GM20431 (cell line): ENCODE data around the gene IL17RC.
"Not testable (repeated sequence)": the region's sequence is repeated elsewhere in the genome, so short reads cannot be mapped to it uniquely, and the experiment has no call there.

ENCODE experiments used
- in situ Hi-C: fragments of 300-500 bp; cut with MseI, MboI; formaldehyde crosslinking; loops from one replicate; pipeline ENCODE4 v1.15.0; 2020; ENCODE audit warnings: low sequenced_read_pairs; ENCODE audit not compliant: unreplicated experiment

IL17RC gene

GRCh38 chr3:9891072-9891622 is 25.8 kb upstream of the IL17RC start:
- in situ Hi-C loops = no loop called here

- in situ Hi-C loops = no loop called here
Observed at GRCh38 chr3:9893739-9894138, 23.2 kb upstream of the IL17RC start.

- in situ Hi-C loops = not testable (repeated sequence)
Observed at GRCh38 chr3:9895715-9896114, 21.2 kb upstream of the IL17RC start.

- in situ Hi-C loops = not testable (repeated sequence)
Observed at GRCh38 chr3:9896755-9897407, 20.0 kb upstream of the IL17RC start.

- in situ Hi-C loops = no loop called here
Observed at GRCh38 chr3:9897408-9898372, 19.2 kb upstream of the IL17RC start.

GRCh38 chr3:9898467-9899241 is 18.2 kb upstream of the IL17RC start:
- in situ Hi-C loops = no loop called here

GRCh38 chr3:9899289-9899791 is 17.6 kb upstream of the IL17RC start:
- in situ Hi-C loops = no loop called here

- in situ Hi-C loops = not testable (repeated sequence)
Observed at GRCh38 chr3:9900965-9901415, 15.9 kb upstream of the IL17RC start.

- in situ Hi-C loops = no loop called here
Observed at GRCh38 chr3:9901967-9902366, 14.9 kb upstream of the IL17RC start.

GRCh38 chr3:9902372-9903237 is 14.3 kb upstream of the IL17RC start, which contains the start of gene IL17RE:
IL17RE (plus strand) TSS chr3:9902848; CDS start chr3:9902933, 85 bp downstream.
- in situ Hi-C loops = no loop called here

- in situ Hi-C loops = no loop called here
Observed at GRCh38 chr3:9903238-9903624, 13.7 kb upstream of the IL17RC start.

GRCh38 chr3:9903904-9904303 is 13.0 kb upstream of the IL17RC start:
- in situ Hi-C loops = no loop called here

GRCh38 chr3:9906480-9906879 is 10.4 kb upstream of the IL17RC start:
- in situ Hi-C loops = no loop called here

GRCh38 chr3:9908286-9908685 is 8.6 kb upstream of the IL17RC start:
- in situ Hi-C loops = no loop called here

- in situ Hi-C loops = no loop called here
Observed at GRCh38 chr3:9909221-9910013, 7.5 kb upstream of the IL17RC start.

- in situ Hi-C loops = no loop called here
Observed at GRCh38 chr3:9911863-9912262, 5.0 kb upstream of the IL17RC start.

- in situ Hi-C loops = no loop called here
Observed at GRCh38 chr3:9912294-9912935, 4.5 kb upstream of the IL17RC start.

- in situ Hi-C loops = no loop called here
Observed at GRCh38 chr3:9913601-9914000, 3.3 kb upstream of the IL17RC start.
